Pancreas (tissue), 10 donors: ENCODE data around the gene SSUH2. TPM values are rescaled to one million over a fixed set of nuclear protein-coding genes. Genes with fewer than 3 reads are reported as not detected.

ENCODE experiments used
- ATAC-seq, 4 donors: fragments of 200-7000 bp; cut with Tn5 transposase; one replicate each; pipeline versions ENCODE4 v1.8.0 to v1.9.1; 2020; ENCODE audit warnings: mild to moderate bottlenecking in 4 of 4, moderate library complexity in 4 of 4
- DNase-seq, 6 donors: peaks; one replicate each; pipeline ENCODE4 v3.0.0-alpha.2; 2020
- FAIRE-seq: peaks from 2 replicates; lab custom pipeline; 2012; peaks lifted over from hg19 to GRCh38; lab: Jason Lieb, UNC
- H3K27ac ChIP-seq, 4 donors: fragments of 200-600 bp; sonication (generic); 1 replicate in 3 of 4; 2 replicates in 1 of 4; pipeline versions ENCODE4 v1.5.0 to v1.8.0; 2020
- H3K27me3 ChIP-seq, 4 donors: fragments of 200-600 bp; one replicate each; pipeline ENCODE4 v1.8.0; 2021
- H3K36me3 ChIP-seq, 3 donors: fragments of 200-600 bp; sonication (generic) in 1 of 3; one replicate each; pipeline versions ENCODE4 v1.5.0 to v1.8.0; 2020 to 2021
- H3K4me1 ChIP-seq, 3 donors: fragments of 200-600 bp; one replicate each; pipeline ENCODE4 v1.8.0; 2021
- H3K4me3 ChIP-seq, 4 donors: fragments of 200-600 bp; sonication (generic) in 2 of 4; one replicate each; pipeline versions ENCODE4 v1.5.0 to v1.8.0; 2020 to 2021
- H3K9me3 ChIP-seq, 4 donors: fragments of 200-600 bp; one replicate each; pipeline ENCODE4 v1.8.0; 2021
- CTCF ChIP-seq, 4 donors: fragments of 200-600 bp; sonication (generic) in 3 of 4; IDR thresholded peaks; one replicate each; pipeline versions ENCODE4 v1.5.0 to v1.8.0; 2021; ENCODE audit warnings: antibody characterized with exemption in 4 of 4
- WGBS, 2 donors: extraction: QIAGEN DNeasy Blood & Tissue Kit; methylation state at CpG; one replicate each; pipeline ENCODE4 v1.1.7; 2013; 5-methylcytosine and 5-hydroxymethylcytosine counted together
- intact Hi-C, 3 donors: fragments of 100-400 bp; cut with DNase I; formaldehyde crosslinking; loops; one replicate each; pipeline versions ENCODE4 v1.11.1 to v1.14.2; 2022
- polyA plus RNA-seq, 2 donors: library from polyadenylated mRNA; stranded (reverse); fragments of 200-250 nt; gene quantifications; one replicate each; pipeline ENCODE4 v1.2.3, GENCODE V29; 2013
- total RNA-seq, 6 donors: library from RNA; stranded (reverse); fragmentation: NEBNext Ultra II Directional in 4 of 6; extraction: Animal tissue kit (Norgen Biotek cat#: 25700) in 4 of 6; gene quantifications; one replicate each; pipeline versions ENCODE4 v1.2.1 to v1.2.4, GENCODE V29; 2021 to 2023
- donor health status: healthy with polysubstance abuse.
- donor health status: DM: no; HTN: no; CAD: no; lungs with moderate emphysema.
- donor health status: DM: no; HTN: no; CAD: no.
- donor health status: control.
- donor health status: control.
- donor health status: Bipolar disorder and iron deficiency.
- donor health status: DM: yes; HTN: yes; CAD: no.
- donor health status: DM: no; HTN: no; CAD: no.
- donor health status: DM: no; HTN: no; CAD: no.
- donor health status: DM: yes; HTN: yes; CAD: no.

Gene SSUH2
- total and polyA plus RNA-seq, 8 donors, result 0.06 to 1.8 (median 0.22) TPM

- Histone ChIP-seq H3K9me3 (no peaks in the 10 kb centered on the region), H3K4me1 (no peaks in the 10 kb centered on the region), H3K27ac (no peak overlapping the region), H3K27me3 (no peaks in the 10 kb centered on the region), H3K4me3 (no peak overlapping the region), H3K36me3 (no peaks in the 10 kb centered on the region)
- no peak for DNase-seq
- no peak for TF ChIP-seq CTCF (IDR thresholded peaks at IDR 0.05)
- no peak for ATAC-seq
- WGBS, 2 donors, result 89 to 95% methylated on average over 1 of the region's 1 CpG
- intact Hi-C loops, result no loop called here
- no peak for FAIRE-seq
Measured at GRCh38 chr3:8637348-8637747, 7.2 kb downstream of the SSUH2 start.

DNA sequence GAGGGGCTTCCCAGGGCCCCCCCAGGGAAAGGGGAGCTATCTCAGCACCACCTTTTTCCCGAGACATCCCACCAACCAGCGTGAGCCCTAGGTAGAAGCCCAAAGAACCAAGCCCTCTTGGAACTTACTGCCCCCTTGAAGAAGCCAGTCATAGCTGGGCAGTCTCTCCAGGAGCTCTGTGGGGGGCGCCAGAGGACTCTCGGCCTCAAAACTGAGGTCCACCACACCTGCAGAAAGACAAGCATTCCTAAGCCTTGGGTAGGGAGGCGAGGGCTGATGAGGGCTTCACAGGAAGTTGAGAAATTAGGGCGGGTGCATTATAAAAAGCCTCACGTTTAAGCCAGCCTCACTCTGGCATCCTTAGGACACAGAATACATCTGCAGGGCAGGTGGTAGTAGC lies 9.0 kb downstream of the SSUH2 start:
- no peak overlapping the region for H3K4me3 ChIP-seq
- intact Hi-C loops, result no loop called here
- no peaks in the 10 kb centered on the region for H3K36me3 ChIP-seq
- WGBS, 2 donors, result 67 to 72% methylated on average over 7 of the region's 7 CpGs
- H3K9me3 ChIP-seq, result no peaks in the 10 kb centered on the region
- FAIRE-seq (no peak), DNase-seq (peak in 1 of 6 donors; percentile 22), ATAC-seq (no peak)
- no peak overlapping the region for H3K27ac ChIP-seq
- TF ChIP-seq CTCF (IDR thresholded peaks at IDR 0.05), result no peak
- H3K4me1 ChIP-seq, result no peaks in the 10 kb centered on the region
- H3K27me3 ChIP-seq, result no peaks in the 10 kb centered on the region

DNA sequence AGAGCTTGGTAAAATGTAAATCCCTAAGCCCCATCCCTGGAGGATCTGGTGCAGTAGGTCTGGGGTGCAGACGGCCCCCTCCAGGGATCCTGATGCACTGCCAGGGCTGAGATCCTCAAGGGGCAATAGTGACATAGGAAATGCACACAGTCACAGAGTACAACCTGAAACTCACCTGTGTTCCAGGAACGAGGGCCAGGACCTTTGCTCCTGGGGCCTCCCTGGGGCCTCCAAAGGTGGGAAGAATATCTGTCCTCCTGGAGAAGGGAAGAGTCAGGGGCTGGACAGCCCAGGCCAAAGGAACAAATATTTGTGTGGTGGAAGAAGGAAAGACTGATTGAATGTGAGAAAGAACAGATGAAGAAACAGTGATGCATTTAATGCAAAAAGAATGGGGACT lies 9.5 kb downstream of the SSUH2 start:
- no peak for FAIRE-seq

DNA sequence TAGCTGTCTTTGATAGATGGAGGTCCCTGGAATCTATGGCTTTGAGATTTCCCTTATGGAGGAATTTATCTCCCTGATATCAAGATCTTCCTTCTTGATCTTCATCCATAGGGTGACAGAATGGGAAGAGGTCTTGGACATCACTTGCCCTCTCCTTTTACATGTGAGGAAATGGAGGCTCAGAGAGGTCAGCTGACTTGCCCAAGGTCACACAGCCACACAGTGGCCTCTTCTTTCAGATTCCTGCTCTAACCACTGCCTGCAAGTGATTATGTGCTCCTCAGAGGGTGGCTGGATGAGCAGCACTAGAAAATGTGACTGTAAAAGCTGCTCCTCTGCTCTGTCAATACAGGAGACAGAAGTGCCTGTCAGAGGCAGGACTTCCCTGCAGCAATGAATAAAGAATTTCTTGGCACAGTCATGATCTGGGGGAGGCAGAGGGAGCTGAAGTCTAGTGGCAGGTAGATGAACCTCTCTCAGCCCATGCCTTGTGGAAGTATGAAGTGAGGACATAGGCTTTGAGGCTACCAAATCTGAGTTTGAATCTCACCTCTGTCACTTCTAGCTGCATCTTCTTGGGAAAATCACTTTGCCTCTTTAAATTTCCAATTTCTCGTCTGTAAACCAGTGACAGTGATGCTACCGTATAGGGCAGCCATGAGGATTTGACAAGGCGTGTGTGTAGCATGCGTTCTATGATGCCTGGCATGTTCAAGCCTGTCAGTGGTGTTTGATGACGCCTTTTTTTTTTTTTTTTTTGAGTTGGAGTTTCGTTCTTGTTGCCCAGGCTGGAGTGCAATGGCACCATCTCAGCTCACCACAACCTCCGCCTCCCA lies 12.0 kb downstream of the SSUH2 start:
- intact Hi-C loops, result no loop called here

More for the DNA sequence above, 9.5 kb downstream of the SSUH2 start:
- DNase-seq (no peak), ATAC-seq (no peak)
- intact Hi-C loops, result no loop called here
- no peak overlapping the region for H3K27ac ChIP-seq
- no peaks in the 10 kb centered on the region for H3K36me3 ChIP-seq
- no peak overlapping the region for H3K4me3 ChIP-seq
- WGBS, 2 donors, result 62 to 75% methylated on average over 2 of the region's 2 CpGs
- TF ChIP-seq CTCF (IDR thresholded peaks at IDR 0.05), result no peak
- H3K27me3 ChIP-seq, result no peaks in the 10 kb centered on the region
- H3K4me1 ChIP-seq, result no peaks in the 10 kb centered on the region
- no peaks in the 10 kb centered on the region for H3K9me3 ChIP-seq

More for the DNA sequence above, 12.0 kb downstream of the SSUH2 start:
- FAIRE-seq, result no peak
- ATAC-seq, result no peak
- TF ChIP-seq CTCF (IDR thresholded peaks at IDR 0.05), result no peak
- H3K4me1 ChIP-seq, result no peaks in the 10 kb centered on the region
- no peak for DNase-seq
- H3K27me3 ChIP-seq, result no peaks in the 10 kb centered on the region
- H3K27ac ChIP-seq, result no peak overlapping the region
- no peaks in the 10 kb centered on the region for H3K9me3 ChIP-seq
- H3K4me3 ChIP-seq, result no peak overlapping the region
- WGBS, 2 donors, result 76 to 85% methylated on average over 7 of the region's 7 CpGs
- H3K36me3 ChIP-seq, result no peaks in the 10 kb centered on the region
